SK-N-SH (cell line): Measurements from ENCODE around the gene MEI4. TPM values are rescaled to one million over a fixed set of nuclear protein-coding genes. Genes with fewer than 3 reads are reported as not detected.

ENCODE experiments used
- CTCF ChIA-PET: fragments of 300-600, 350-600 bp; formaldehyde crosslinking; extraction: SDS; loops from one replicate; lab custom pipeline; 2021; lab: Yijun Ruan, JAX
- POLR2A ChIA-PET: fragments of 350-600 bp; sonication (Branson Sonifier 250); formaldehyde crosslinking; extraction: SDS; loops from one replicate; lab custom pipeline; 2020; ENCODE audit warnings: antibody characterized with exemption, inconsistent platforms; lab: Yijun Ruan, JAX
- DNase-seq: peaks from one replicate; pipeline ENCODE4 v3.0.0; 2012
- H2AFZ ChIP-seq: fragments of 200-600 bp; sonication (generic); 2 replicates; pipeline ENCODE4 v1.8.1; 2016; ENCODE audit warnings: antibody characterized with exemption, mild to moderate bottlenecking, low read depth
- H3F3A ChIP-seq: fragments of 200-600 bp; sonication (generic); replicated peaks from 2 replicates; pipeline ENCODE3; 2016; ENCODE audit warnings: antibody characterized with exemption, mild to moderate bottlenecking; ENCODE audit not compliant: insufficient read depth
- H3K27ac ChIP-seq, 2 experiments: fragments of 200-500 bp in 1 of 2; fragments of 200-600 bp in 1 of 2; sonication (Bioruptor generic) in 1 of 2; sonication (generic), shearing (Covaris generic) in 1 of 2; 2 replicates each; pipeline versions ENCODE4 v1.5.1 to v1.6.1; 2014 to 2016; ENCODE audit warnings: low read depth in 2 of 2, inconsistent platforms in 1 of 2, low read length in 1 of 2, mild to moderate bottlenecking in 1 of 2, mixed read lengths in 1 of 2
- H3K27me3 ChIP-seq: fragments of 200-600 bp; sonication (generic), shearing (Covaris generic); 2 replicates; pipeline ENCODE4 v1.6.1; 2016; ENCODE audit warnings: mixed run types; ENCODE audit not compliant: insufficient read depth
- H3K36me3 ChIP-seq, 2 experiments: fragments of 200-500 bp in 1 of 2; fragments of 200-600 bp in 1 of 2; sonication (Bioruptor generic) in 1 of 2; sonication (generic) in 1 of 2; replicated peaks in 1 of 2; 2 replicates each; pipeline versions ENCODE3 to v1.5.1; 2014 to 2016; ENCODE audit warnings: low read length in 1 of 2, mild to moderate bottlenecking in 1 of 2; ENCODE audit not compliant: insufficient read depth in 2 of 2, control insufficient read depth in 1 of 2
- H3K4me1 ChIP-seq, 2 experiments: fragments of 200-500 bp in 1 of 2; fragments of 200-600 bp in 1 of 2; sonication (Bioruptor generic) in 1 of 2; sonication (generic), shearing (Covaris generic) in 1 of 2; 2 replicates each; pipeline versions ENCODE4 v1.5.1 to v1.6.1; 2014 to 2016; ENCODE audit warnings: low read depth in 1 of 2, low read length in 1 of 2, mixed run types in 1 of 2; ENCODE audit not compliant: insufficient read depth in 2 of 2, control insufficient read depth in 1 of 2
- H3K4me2 ChIP-seq: fragments of 200-600 bp; sonication (generic), shearing (Covaris generic); 2 replicates; pipeline ENCODE4 v1.6.1; 2017; ENCODE audit warnings: mixed run types
- H3K4me3 ChIP-seq, 2 experiments: fragments of 200-500 bp in 1 of 2; fragments of 200-600 bp in 1 of 2; sonication (Bioruptor generic) in 1 of 2; sonication (generic), shearing (Covaris generic) in 1 of 2; 2 replicates each; pipeline versions ENCODE4 v1.5.1 to v1.8.1; 2014 to 2016; ENCODE audit warnings: low read depth in 2 of 2, inconsistent platforms in 1 of 2, low read length in 1 of 2, mild to moderate bottlenecking in 1 of 2, mixed read lengths in 1 of 2, moderate library complexity in 1 of 2
- H3K79me2 ChIP-seq: fragments of 200-600 bp; sonication (generic); 2 replicates; pipeline ENCODE4 v1.8.1; 2017; ENCODE audit warnings: mild to moderate bottlenecking; ENCODE audit not compliant: insufficient read depth
- H3K9ac ChIP-seq: fragments of 200-600 bp; sonication (generic); 2 replicates; pipeline ENCODE4 v1.6.1; 2017; ENCODE audit warnings: mixed run types
- H3K9me2 ChIP-seq: fragments of 200-600 bp; sonication (generic); 2 replicates; pipeline ENCODE4 v1.6.1; 2017; ENCODE audit warnings: mixed run types
- H3K9me3 ChIP-seq: fragments of 200-600 bp; sonication (generic); 2 replicates; pipeline ENCODE4 v1.6.1; 2017; ENCODE audit warnings: mixed run types, mild to moderate bottlenecking, moderate library complexity
- H4K20me1 ChIP-seq: fragments of 200-600 bp; sonication (generic); 2 replicates; pipeline ENCODE4 v1.6.1; 2017; ENCODE audit warnings: mild to moderate bottlenecking, mixed run types; ENCODE audit not compliant: insufficient read depth
- ELF1 ChIP-seq: IDR thresholded peaks from 2 replicates; pipeline ENCODE4 v1.4.0; 2012
- EP300 ChIP-seq, 2 experiments: IDR thresholded peaks; 2 replicates each; pipeline versions ENCODE4 v1.4.0 to v1.6.1; 2012; ENCODE audit warnings: borderline replicate concordance in 1 of 2, low read depth in 1 of 2, low read length in 1 of 2
- FOXJ3 ChIP-seq: sonication (generic); formaldehyde crosslinking; IDR thresholded peaks from 2 replicates; pipeline ENCODE4 v1.5.1; 2020; ENCODE audit warnings: mild to moderate bottlenecking, missing genetic modification reagents
- FOXM1 ChIP-seq: IDR thresholded peaks from 2 replicates; pipeline ENCODE4 v1.4.0; 2012; ENCODE audit warnings: low read depth, mild to moderate bottlenecking
- GABPA ChIP-seq: IDR thresholded peaks from 2 replicates; pipeline ENCODE4 v1.4.0; 2012; ENCODE audit warnings: low read depth, mild to moderate bottlenecking
- NRF1 ChIP-seq: IDR thresholded peaks from 2 replicates; pipeline ENCODE4 v1.6.1; 2012; ENCODE audit warnings: low read depth, mild to moderate bottlenecking, low read length
- POLR2AphosphoS5 ChIP-seq: IDR thresholded peaks from 2 replicates; pipeline ENCODE4 v1.6.1; 2012; ENCODE audit warnings: low read depth, low read length
- RCOR1 ChIP-seq: fragments of 150-350 bp; IDR thresholded peaks from 2 replicates; pipeline ENCODE4 v1.6.1; 2017; ENCODE audit warnings: antibody characterized with exemption, low read length
- SIN3A ChIP-seq: IDR thresholded peaks from 2 replicates; pipeline ENCODE4 v1.6.1; 2012; ENCODE audit warnings: low read depth, mild to moderate bottlenecking, low read length, moderate library complexity, borderline replicate concordance
- TAF1 ChIP-seq: IDR thresholded peaks from 2 replicates; pipeline ENCODE4 v1.6.1; 2012; ENCODE audit warnings: low read depth, mild to moderate bottlenecking, low read length, moderate library complexity, borderline replicate concordance
- YY1 ChIP-seq: IDR thresholded peaks from 2 replicates; pipeline ENCODE4 v1.4.0; 2012; ENCODE audit warnings: low read depth, mild to moderate bottlenecking
- ZBTB33 ChIP-seq: IDR thresholded peaks from 2 replicates; pipeline ENCODE4 v1.4.0; 2012; ENCODE audit warnings: low read depth, borderline replicate concordance
- WGBS: methylation state at CpG from one replicate; pipeline ENCODE4 v1.1.6; 2017; ENCODE audit warnings: low lambda C conversion rate; 5-methylcytosine and 5-hydroxymethylcytosine counted together
- polyA plus RNA-seq, 3 experiments: library from polyadenylated mRNA; depleted of rRNA; stranded (reverse); fragments of >200 nt; gene quantifications; 2 replicates each; pipeline ENCODE4 v1.2.3, GENCODE V29; 2012
- TF ChIP-seq, protein P1 (sequence below): IDR thresholded peaks from 2 replicates; pipeline ENCODE4 v1.4.0; 2012; ENCODE audit warnings: low read depth, borderline replicate concordance
- TF ChIP-seq, protein P2 (sequence below): IDR thresholded peaks from 2 replicates; pipeline ENCODE4 v1.6.1; 2012; ENCODE audit warnings: mild to moderate bottlenecking, low read depth, low read length, moderate library complexity
- TF ChIP-seq, protein P3 (sequence below): IDR thresholded peaks from 2 replicates; pipeline ENCODE4 v1.4.0; 2012; ENCODE audit warnings: low read depth

MEI4 gene
- polyA plus RNA-seq, 1 of the 3 experiments (the other 2 are of a cell fraction), result not detected

DNA sequence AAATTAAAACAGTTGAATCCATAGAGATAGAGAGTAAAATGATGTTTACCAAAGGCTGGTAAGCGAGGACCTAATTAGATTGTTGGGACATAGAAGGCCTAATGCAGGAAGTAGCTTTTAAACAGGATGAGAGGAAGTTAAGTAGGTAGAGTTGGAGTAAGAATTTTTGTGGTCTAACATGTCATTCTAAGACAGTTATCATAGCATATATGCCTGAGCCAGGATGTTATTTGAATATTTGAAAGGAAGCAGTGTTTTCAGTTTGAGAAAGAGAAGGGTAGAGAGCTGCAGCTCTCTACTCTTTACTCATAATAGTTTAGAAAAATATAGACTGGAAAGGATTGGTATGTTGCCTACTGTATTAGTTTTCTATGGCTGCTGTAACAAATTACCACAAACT lies 121.6 kb downstream of the MEI4 start:
- Histone ChIP-seq H3K27ac (no peak overlapping the region), H4K20me1 (no peaks in the 10 kb centered on the region), H3F3A (no peaks in the 10 kb centered on the region), H3K79me2 (no peaks in the 10 kb centered on the region), H3K4me1 (no peaks in the 10 kb centered on the region), H3K4me3 (no peak overlapping the region), H3K36me3 (no peaks in the 10 kb centered on the region), H3K9me3 (no peaks in the 10 kb centered on the region), H3K9ac (no peak overlapping the region), H3K27me3 (no peaks in the 10 kb centered on the region), H3K9me2 (no peaks in the 10 kb centered on the region), H3K4me2 (no peak overlapping the region), H2AFZ (no peak overlapping the region)
- TF ChIP-seq NRF1 (no peak), RCOR1 (no peak), FOXM1 (no peak), GABPA (no peak), POLR2AphosphoS5 (no peak), YY1 (no peak), EP300 (IDR thresholded peaks at IDR 0.05; ENCODE audit: borderline replicate concordance in 1 of 2, low read depth in 1 of 2, low read length in 1 of 2) (no peak), FOXJ3 (CRISPR knock-in tag) (no peak), ELF1 (no peak), ZBTB33 (no peak), TAF1 (no peak), SIN3A (no peak)
- TF ChIP-seq, protein P1, sequence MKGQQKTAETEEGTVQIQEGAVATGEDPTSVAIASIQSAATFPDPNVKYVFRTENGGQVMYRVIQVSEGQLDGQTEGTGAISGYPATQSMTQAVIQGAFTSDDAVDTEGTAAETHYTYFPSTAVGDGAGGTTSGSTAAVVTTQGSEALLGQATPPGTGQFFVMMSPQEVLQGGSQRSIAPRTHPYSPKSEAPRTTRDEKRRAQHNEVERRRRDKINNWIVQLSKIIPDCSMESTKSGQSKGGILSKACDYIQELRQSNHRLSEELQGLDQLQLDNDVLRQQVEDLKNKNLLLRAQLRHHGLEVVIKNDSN, result no peak
- TF ChIP-seq, protein P2, sequence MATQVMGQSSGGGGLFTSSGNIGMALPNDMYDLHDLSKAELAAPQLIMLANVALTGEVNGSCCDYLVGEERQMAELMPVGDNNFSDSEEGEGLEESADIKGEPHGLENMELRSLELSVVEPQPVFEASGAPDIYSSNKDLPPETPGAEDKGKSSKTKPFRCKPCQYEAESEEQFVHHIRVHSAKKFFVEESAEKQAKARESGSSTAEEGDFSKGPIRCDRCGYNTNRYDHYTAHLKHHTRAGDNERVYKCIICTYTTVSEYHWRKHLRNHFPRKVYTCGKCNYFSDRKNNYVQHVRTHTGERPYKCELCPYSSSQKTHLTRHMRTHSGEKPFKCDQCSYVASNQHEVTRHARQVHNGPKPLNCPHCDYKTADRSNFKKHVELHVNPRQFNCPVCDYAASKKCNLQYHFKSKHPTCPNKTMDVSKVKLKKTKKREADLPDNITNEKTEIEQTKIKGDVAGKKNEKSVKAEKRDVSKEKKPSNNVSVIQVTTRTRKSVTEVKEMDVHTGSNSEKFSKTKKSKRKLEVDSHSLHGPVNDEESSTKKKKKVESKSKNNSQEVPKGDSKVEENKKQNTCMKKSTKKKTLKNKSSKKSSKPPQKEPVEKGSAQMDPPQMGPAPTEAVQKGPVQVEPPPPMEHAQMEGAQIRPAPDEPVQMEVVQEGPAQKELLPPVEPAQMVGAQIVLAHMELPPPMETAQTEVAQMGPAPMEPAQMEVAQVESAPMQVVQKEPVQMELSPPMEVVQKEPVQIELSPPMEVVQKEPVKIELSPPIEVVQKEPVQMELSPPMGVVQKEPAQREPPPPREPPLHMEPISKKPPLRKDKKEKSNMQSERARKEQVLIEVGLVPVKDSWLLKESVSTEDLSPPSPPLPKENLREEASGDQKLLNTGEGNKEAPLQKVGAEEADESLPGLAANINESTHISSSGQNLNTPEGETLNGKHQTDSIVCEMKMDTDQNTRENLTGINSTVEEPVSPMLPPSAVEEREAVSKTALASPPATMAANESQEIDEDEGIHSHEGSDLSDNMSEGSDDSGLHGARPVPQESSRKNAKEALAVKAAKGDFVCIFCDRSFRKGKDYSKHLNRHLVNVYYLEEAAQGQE, result no peak
- TF ChIP-seq, protein P3, sequence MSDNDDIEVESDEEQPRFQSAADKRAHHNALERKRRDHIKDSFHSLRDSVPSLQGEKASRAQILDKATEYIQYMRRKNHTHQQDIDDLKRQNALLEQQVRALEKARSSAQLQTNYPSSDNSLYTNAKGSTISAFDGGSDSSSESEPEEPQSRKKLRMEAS, result no peak
- ChIA-PET CTCF (no interaction called here), POLR2A (no interaction called here)
- DNase-seq, result no peak
- WGBS, result 4% methylated on average over 1 of the region's 1 CpG
